ENCODE data around the gene ERICH3.

DNA sequence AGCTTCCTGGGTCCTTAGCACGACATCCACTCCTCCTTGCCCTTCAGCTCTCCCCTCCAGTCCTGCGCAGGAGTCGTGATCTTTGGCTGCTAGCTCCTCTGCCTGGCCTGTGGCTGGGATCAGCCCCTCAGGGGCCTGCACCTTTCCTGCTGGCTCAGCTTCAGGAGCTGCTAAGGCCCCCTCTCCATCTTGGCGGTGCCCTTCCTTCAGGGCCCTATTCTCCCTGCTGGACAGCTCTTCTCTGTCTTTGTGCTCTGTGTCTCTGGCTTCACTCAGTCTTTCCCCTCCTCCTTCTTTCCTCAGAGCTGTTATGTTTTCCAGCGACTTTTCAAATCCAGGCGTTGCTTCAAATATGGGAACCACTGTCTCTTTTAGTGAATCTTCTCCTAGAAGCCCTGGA is 101.7 kb downstream of the ERICH3 start:
- TF ChIP-seq CTCF (IDR thresholded peaks at IDR 0.05) (no peak), POLR2AphosphoS5 (IDR thresholded peaks at IDR 0.05) (no peak), POLR2A (IDR thresholded peaks at IDR 0.05; ENCODE audit: low read depth) (no peak)

All from esophagus muscularis mucosa (tissue), 3 donors.